ENCODE results near the gene ZBTB20. TPM values are rescaled to one million over a fixed set of nuclear protein-coding genes. Genes with fewer than 3 reads are reported as not detected.

The ZBTB20 gene
- total RNA-seq, 1 donor from 2014 or later = 91.2 TPM

- Mint-ChIP-seq H3K9me3 (no peaks in the 10 kb centered on the region), H3K27ac (no peak overlapping the region), H3K36me3 (ENCODE audit: low read depth) (peaks cover 2% of the 10 kb centered on the region), H3K4me3 (no peak overlapping the region), H3K4me1 (no peaks in the 10 kb centered on the region), H3K27me3 (no peaks in the 10 kb centered on the region)
- TF ChIP-seq CTCF (IDR thresholded peaks at IDR 0.05) = no peak
- intact Hi-C loops (cut with micrococcal nuclease) = no loop called here
- CTCF ChIA-PET = no interaction called here
- ATAC-seq (ENCODE audit: low read depth) = no peak
- POLR2A ChIA-PET = no interaction called here
- no peak for DNase-seq
Observed at GRCh38 chr3:114557791-114558190, 589.3 kb downstream of the ZBTB20 start.

- ChIA-PET POLR2A (no interaction called here), CTCF (no interaction called here)
- H3K27me3 Mint-ChIP-seq = no peaks in the 10 kb centered on the region
- DNase-seq = no peak
- H3K4me3 Mint-ChIP-seq = no peak overlapping the region
- no peak for ATAC-seq (ENCODE audit: low read depth)
- no peaks in the 10 kb centered on the region for H3K4me1 Mint-ChIP-seq
- H3K9me3 Mint-ChIP-seq = no peaks in the 10 kb centered on the region
- no peak overlapping the region for H3K27ac Mint-ChIP-seq
- intact Hi-C loops (cut with micrococcal nuclease) = no loop called here
- TF ChIP-seq CTCF (IDR thresholded peaks at IDR 0.05) = no peak
- peaks cover 2% of the 10 kb centered on the region for H3K36me3 Mint-ChIP-seq (ENCODE audit: low read depth)
Observed at GRCh38 chr3:114556657-114557213, 590.4 kb downstream of the ZBTB20 start.

GRCh38 chr3:114554731-114555130 is 592.4 kb downstream of the ZBTB20 start:
- CTCF ChIA-PET = no interaction called here
- Mint-ChIP-seq H3K27me3 (no peaks in the 10 kb centered on the region), H3K4me3 (no peak overlapping the region)

GRCh38 chr3:114553949-114554593 is 593.0 kb downstream of the ZBTB20 start:
- no peaks in the 10 kb centered on the region for H3K4me1 Mint-ChIP-seq
- DNase-seq (no peak), ATAC-seq (ENCODE audit: low read depth) (no peak)
- no peaks in the 10 kb centered on the region for H3K9me3 Mint-ChIP-seq
- peaks cover 2% of the 10 kb centered on the region for H3K36me3 Mint-ChIP-seq (ENCODE audit: low read depth)
- H3K27me3 Mint-ChIP-seq = no peaks in the 10 kb centered on the region
- H3K4me3 Mint-ChIP-seq = no peak overlapping the region
- intact Hi-C loops (cut with micrococcal nuclease) = no loop called here
- ChIA-PET POLR2A (no interaction called here), CTCF (no interaction called here)
- H3K27ac Mint-ChIP-seq = no peak overlapping the region
- TF ChIP-seq CTCF (IDR thresholded peaks at IDR 0.05) = no peak

More at GRCh38 chr3:114554731-114555130, 592.4 kb downstream of the ZBTB20 start:
- Mint-ChIP-seq H3K9me3 (no peaks in the 10 kb centered on the region), H3K4me1 (no peaks in the 10 kb centered on the region), H3K27ac (no peak overlapping the region), H3K36me3 (ENCODE audit: low read depth) (peaks cover 2% of the 10 kb centered on the region)
- TF ChIP-seq CTCF (IDR thresholded peaks at IDR 0.05) = no peak
- intact Hi-C loops (cut with micrococcal nuclease) = no loop called here
- DNase-seq (no peak), ATAC-seq (ENCODE audit: low read depth) (no peak)
- POLR2A ChIA-PET = no interaction called here

- CTCF ChIA-PET = no interaction called here
- H3K27me3 Mint-ChIP-seq = no peaks in the 10 kb centered on the region
- no peaks in the 10 kb centered on the region for H3K4me1 Mint-ChIP-seq
- H3K27ac Mint-ChIP-seq = no peak overlapping the region
- POLR2A ChIA-PET = no interaction called here
- intact Hi-C loops (cut with micrococcal nuclease) = no loop called here
- no peak for DNase-seq
- TF ChIP-seq CTCF (IDR thresholded peaks at IDR 0.05) = no peak
- H3K4me3 Mint-ChIP-seq = no peak overlapping the region
- no peak for ATAC-seq (ENCODE audit: low read depth)
- peaks cover 2% of the 10 kb centered on the region for H3K36me3 Mint-ChIP-seq (ENCODE audit: low read depth)
- H3K9me3 Mint-ChIP-seq = no peaks in the 10 kb centered on the region
Observed at GRCh38 chr3:114552527-114552812, 594.6 kb downstream of the ZBTB20 start.
